HG03457 (cell line): Measurements from ENCODE around the gene HDGFL2.
"Not testable (repeated sequence)": the region's sequence is repeated elsewhere in the genome, so short reads cannot be mapped to it uniquely, and the experiment has no call there.

ENCODE experiments used
- ATAC-seq: cut with Tn5 transposase; IDR thresholded peaks from one replicate; pipeline ENCODE4 v1.9.1; 2021; ENCODE audit warnings: moderate number of reproducible peaks; ENCODE audit not compliant: unreplicated experiment

Gene HDGFL2

GRCh38 chr19:4529924-4530522, 57.9 kb downstream of the HDGFL2 start:
- no peak for ATAC-seq

DNA sequence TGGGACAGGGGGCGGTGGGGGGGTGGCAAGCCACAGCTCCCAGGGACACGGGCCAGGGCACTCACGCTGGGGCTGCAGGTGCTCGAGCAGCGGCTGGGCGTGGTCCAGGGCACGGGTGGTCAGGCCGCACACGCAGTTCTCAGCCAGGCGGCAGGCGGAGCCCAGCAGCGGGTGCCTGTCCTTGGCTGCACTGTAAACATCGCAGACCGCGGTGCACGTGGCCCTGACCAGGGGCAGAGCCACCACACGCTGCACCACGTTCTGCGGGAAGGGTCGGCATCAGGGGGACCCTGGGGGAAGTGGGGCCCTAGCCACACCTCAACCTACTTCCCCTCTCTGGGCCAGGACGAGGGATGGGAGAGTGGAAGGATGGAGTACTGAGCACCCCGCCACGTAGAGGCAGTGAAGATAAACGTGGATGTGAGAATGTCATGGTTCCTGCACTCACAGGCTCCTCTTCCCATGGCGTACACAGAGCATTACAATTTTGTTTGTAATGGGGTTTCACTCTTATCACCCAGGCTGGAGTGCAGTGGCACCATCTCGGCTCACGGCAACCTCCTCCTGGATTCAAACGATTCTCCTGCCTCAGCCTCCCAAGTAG, 59.6 kb downstream of the HDGFL2 start:
- ATAC-seq = no peak

- no peak for ATAC-seq
Measured at GRCh38 chr19:4533334-4533733, 61.2 kb downstream of the HDGFL2 start.

GRCh38 chr19:4533835-4534424, 61.8 kb downstream of the HDGFL2 start:
- ATAC-seq = no peak

GRCh38 chr19:4534836-4535658, 63.0 kb downstream of the HDGFL2 start, which contains the start of gene PLIN5:
Gene PLIN5, minus strand, starts transcription at chr19:4535224. Its CDS starts 1,150 bp downstream, at chr19:4534074.
- no peak for ATAC-seq

GRCh38 chr19:4536798-4537197, 64.7 kb downstream of the HDGFL2 start:
- ATAC-seq = no peak

DNA sequence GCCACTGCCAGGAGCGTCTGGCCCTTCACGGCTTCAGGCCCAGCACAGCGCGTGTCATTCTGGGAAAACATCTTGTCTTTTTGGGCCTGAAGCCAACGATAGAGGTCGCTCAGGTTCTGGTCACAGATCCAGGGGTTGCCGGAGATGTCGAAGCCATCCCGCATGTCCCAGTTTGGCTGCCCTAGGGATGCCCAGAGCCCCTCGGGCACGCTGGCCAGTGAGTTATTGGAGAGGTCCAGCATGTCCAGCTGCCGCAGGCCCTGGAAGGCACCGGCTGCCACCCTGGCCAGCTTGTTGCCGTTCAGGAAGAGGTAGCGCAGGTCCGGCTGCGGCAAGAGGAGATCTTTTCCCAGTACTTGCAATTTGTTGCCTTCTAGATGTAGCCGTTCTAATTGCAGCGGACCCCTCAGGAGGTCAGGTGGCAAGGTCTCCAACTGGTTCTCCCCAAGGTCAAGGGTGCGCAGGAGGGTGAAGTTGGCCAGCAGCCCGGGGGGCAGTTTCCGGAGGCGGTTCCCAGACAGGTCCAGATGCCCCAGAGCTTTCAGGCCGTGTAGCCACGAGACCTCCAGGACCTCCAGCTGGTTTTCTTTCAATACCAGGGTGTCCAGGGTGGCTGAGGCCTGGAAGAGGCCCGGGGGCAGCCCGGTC, 66.0 kb downstream of the HDGFL2 start:
- no peak for ATAC-seq

DNA sequence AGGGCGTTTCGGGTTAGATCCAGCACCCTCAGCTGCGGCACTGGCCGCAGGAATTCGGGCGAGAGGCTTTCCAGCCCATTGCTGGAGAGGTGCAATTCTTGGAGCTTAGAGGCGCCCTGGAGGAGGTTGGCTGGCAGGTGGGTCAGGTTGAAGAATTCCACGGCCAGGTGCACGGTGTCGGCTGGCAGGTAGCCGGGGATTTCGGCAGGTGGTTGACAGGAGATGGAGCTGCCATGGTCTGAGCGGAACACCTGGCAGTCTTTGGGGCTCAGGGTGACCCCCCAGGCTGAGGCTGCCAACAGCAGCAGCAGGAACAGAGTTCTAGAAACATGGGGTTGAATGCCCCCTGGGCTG, 66.5 kb downstream of the HDGFL2 start:
- ATAC-seq = no peak

DNA sequence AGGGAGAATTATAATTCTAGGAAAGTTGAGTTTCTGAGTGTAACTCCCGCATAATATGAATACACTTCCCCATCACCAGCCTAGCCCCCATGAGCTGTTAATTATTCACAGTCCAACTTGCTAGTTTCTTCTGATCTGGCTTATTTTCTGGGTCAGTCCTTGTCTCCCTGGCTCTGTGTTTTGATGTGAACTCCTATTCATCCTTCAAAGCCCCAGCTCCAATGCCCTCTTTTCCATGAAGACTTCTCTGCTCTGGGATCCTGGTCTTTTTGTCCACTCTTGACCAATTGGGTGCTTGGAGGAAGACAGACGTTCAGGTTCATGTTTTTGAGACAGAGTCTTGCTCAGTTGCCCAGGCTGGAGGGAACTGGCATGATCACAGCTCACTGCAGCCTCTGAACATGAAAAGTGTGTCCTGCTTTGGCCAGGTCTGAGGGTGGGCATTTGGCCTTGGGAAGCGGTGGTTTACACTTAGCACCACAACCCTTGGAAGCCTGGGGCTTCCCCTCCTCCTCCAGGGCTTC, 67.1 kb downstream of the HDGFL2 start:
- no peak for ATAC-seq

GRCh38 chr19:4539693-4540581, 67.8 kb downstream of the HDGFL2 start, which contains the start of gene LRG1:
Gene LRG1, minus strand, starts transcription at chr19:4540036. Its CDS starts 23 bp downstream, at chr19:4540013.
- no peak for ATAC-seq

DNA sequence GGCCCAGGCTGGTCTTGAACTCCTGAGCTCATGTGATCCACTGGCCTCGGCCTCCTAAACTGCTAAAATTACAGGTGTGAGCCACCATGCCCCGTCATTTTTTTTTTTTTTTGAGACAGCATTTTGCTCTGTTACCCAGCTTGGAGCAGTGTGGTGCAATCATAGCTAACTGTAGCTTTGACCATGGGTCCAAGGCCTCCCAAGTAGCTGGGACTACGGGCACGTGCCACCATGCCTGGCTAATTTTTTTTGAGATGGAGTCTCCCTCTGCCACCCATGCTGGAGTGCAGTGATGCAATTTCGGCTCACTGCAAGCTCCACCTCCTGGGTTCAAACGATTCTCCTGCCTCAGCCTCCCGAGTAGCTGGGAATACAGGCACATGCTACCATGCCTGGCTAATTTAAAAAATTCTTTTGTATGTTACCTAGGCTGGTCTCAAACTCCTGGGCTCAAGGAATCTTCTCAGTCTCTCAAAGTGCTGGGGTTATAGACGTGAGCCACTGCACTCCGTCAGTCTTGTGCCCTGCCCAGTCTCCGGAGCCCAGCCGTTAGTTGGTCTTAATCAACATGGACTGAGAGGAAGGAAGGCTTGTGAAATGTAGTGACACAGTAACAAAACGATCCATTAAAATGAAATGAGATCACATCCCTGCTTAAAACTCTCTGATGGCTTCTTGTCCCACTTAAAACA, 69.2 kb downstream of the HDGFL2 start:
- no peak for ATAC-seq

DNA sequence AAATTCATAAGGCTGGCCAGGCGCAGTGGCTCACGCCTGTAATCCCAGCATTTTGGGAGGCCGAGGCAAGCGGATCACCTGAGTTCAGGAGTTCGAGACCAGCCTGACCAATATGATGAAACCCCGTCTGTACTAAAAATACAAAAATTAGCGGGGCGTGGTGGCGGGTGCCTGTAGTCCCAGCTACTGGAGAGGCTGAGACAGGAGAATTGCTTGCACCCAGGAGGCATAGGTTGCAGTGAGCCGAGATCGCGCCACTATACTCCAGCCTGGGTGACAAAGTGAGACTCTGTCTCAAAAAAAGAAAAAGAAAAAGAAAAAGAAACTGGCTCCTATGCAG, 69.7 kb downstream of the HDGFL2 start:
- not testable (repeated sequence) for ATAC-seq

- ATAC-seq = no peak
Measured at GRCh38 chr19:4542896-4543841, 71.1 kb downstream of the HDGFL2 start.

DNA sequence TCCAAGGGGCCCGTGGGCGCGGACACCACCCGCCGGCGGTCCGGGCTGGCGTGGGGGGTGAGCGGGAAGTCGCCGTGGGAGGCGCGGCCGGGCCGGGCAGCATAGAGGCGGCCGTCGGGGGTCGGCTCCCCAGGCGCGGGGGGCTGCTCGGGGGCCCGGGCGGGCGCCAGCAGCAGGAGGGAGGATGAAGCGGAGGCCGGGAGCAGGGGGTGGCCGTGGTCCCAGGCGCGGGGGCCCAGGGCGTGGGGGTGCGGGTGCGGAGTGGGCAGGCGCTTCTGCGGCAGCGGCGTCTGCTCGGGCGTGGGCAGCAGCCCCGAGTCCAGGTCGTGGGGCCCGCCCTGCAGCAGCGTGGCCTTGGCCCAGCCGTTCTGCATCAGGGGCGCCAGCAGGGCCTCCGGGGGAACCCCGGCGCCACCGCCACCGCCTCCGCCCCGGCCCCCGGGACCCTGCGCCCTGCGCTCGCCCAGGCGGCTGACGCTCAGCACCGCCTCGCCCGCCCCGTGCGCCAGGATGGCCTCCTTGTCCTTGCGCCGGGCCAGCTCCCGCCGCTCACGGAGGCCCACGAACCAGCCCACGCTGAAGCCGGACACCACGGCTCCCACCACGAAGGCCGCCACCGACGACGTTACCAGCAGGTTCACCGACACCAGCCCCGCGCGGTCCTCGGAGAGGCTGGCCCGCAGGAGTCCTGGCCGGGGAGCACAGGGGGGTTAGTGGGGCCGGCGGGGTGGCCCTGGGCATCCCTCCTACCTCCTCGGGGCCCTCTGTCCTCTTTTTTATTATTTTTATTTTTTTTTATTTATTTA, 71.9 kb downstream of the HDGFL2 start:
- ATAC-seq = no peak

GRCh38 chr19:4547303-4548237, 75.5 kb downstream of the HDGFL2 start:
- ATAC-seq = no peak

- ATAC-seq = no peak
Measured at GRCh38 chr19:4548238-4548584, 76.1 kb downstream of the HDGFL2 start.
